ENCODE measurements around the gene TMEM175.

Gene TMEM175

GRCh38 chr4:956531-957230, 24.4 kb downstream of the TMEM175 start:
- no peak for ATAC-seq
- TF ChIP-seq TOX (CRISPR knock-in tag; IDR thresholded peaks at IDR 0.05; ENCODE audit: borderline replicate concordance) (no peak), RARB (CRISPR knock-in tag; IDR thresholded peaks at IDR 0.05) (no peak), PATZ1 (CRISPR knock-in tag; IDR thresholded peaks at IDR 0.05; ENCODE audit: borderline replicate concordance) (no peak), TCF4 (CRISPR knock-in tag; IDR thresholded peaks at IDR 0.05; ENCODE audit: borderline replicate concordance) (no peak), ZNF70 (CRISPR knock-in tag; IDR thresholded peaks at IDR 0.05) (no peak), ZNF8 (CRISPR knock-in tag; IDR thresholded peaks at IDR 0.05) (no peak), GLIS3 (CRISPR knock-in tag; IDR thresholded peaks at IDR 0.05) (no peak), OSR1 (CRISPR knock-in tag; IDR thresholded peaks at IDR 0.05) (no peak), BACH2 (CRISPR knock-in tag; IDR thresholded peaks at IDR 0.05; ENCODE audit: borderline replicate concordance) (no peak), ESRRG (CRISPR knock-in tag; IDR thresholded peaks at IDR 0.05) (no peak), ARNTL (CRISPR knock-in tag; IDR thresholded peaks at IDR 0.05; ENCODE audit: borderline replicate concordance, low read depth) (no peak), CSDC2 (CRISPR knock-in tag; IDR thresholded peaks at IDR 0.05) (no peak), ZNF565 (CRISPR knock-in tag; conservative IDR thresholded peaks at IDR 0.05; ENCODE audit: low read depth) (no peak), ZFP3 (CRISPR knock-in tag; IDR thresholded peaks at IDR 0.05) (no peak), ZFP30 (CRISPR knock-in tag; IDR thresholded peaks at IDR 0.05) (no peak)
- TF ChIP-seq, protein P1, sequence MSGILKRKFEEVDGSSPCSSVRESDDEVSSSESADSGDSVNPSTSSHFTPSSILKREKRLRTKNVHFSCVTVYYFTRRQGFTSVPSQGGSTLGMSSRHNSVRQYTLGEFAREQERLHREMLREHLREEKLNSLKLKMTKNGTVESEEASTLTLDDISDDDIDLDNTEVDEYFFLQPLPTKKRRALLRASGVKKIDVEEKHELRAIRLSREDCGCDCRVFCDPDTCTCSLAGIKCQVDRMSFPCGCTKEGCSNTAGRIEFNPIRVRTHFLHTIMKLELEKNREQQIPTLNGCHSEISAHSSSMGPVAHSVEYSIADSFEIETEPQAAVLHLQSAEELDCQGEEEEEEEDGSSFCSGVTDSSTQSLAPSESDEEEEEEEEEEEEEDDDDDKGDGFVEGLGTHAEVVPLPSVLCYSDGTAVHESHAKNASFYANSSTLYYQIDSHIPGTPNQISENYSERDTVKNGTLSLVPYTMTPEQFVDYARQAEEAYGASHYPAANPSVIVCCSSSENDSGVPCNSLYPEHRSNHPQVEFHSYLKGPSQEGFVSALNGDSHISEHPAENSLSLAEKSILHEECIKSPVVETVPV (CRISPR knock-in tag; IDR thresholded peaks at IDR 0.05): no peak
- TF ChIP-seq, protein P2, sequence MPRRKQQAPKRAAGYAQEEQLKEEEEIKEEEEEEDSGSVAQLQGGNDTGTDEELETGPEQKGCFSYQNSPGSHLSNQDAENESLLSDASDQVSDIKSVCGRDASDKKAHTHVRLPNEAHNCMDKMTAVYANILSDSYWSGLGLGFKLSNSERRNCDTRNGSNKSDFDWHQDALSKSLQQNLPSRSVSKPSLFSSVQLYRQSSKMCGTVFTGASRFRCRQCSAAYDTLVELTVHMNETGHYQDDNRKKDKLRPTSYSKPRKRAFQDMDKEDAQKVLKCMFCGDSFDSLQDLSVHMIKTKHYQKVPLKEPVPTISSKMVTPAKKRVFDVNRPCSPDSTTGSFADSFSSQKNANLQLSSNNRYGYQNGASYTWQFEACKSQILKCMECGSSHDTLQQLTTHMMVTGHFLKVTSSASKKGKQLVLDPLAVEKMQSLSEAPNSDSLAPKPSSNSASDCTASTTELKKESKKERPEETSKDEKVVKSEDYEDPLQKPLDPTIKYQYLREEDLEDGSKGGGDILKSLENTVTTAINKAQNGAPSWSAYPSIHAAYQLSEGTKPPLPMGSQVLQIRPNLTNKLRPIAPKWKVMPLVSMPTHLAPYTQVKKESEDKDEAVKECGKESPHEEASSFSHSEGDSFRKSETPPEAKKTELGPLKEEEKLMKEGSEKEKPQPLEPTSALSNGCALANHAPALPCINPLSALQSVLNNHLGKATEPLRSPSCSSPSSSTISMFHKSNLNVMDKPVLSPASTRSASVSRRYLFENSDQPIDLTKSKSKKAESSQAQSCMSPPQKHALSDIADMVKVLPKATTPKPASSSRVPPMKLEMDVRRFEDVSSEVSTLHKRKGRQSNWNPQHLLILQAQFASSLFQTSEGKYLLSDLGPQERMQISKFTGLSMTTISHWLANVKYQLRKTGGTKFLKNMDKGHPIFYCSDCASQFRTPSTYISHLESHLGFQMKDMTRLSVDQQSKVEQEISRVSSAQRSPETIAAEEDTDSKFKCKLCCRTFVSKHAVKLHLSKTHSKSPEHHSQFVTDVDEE (CRISPR knock-in tag; IDR thresholded peaks at IDR 0.05): no peak
- TF ChIP-seq, protein P3, sequence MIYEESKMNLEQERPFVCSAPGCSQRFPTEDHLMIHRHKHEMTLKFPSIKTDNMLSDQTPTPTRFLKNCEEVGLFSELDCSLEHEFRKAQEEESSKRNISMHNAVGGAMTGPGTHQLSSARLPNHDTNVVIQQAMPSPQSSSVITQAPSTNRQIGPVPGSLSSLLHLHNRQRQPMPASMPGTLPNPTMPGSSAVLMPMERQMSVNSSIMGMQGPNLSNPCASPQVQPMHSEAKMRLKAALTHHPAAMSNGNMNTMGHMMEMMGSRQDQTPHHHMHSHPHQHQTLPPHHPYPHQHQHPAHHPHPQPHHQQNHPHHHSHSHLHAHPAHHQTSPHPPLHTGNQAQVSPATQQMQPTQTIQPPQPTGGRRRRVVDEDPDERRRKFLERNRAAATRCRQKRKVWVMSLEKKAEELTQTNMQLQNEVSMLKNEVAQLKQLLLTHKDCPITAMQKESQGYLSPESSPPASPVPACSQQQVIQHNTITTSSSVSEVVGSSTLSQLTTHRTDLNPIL (CRISPR knock-in tag; IDR thresholded peaks at IDR 0.05; ENCODE audit: low read depth): no peak

GRCh38 chr4:957231-957580, 24.9 kb downstream of the TMEM175 start:
- ATAC-seq: no peak
- TF ChIP-seq ZFP3 (CRISPR knock-in tag; IDR thresholded peaks at IDR 0.05) (no peak), PPARA (CRISPR knock-in tag; IDR thresholded peaks at IDR 0.05; ENCODE audit: borderline replicate concordance) (no peak), ZNF8 (CRISPR knock-in tag; IDR thresholded peaks at IDR 0.05) (no peak), OSR1 (CRISPR knock-in tag; IDR thresholded peaks at IDR 0.05) (no peak), ZFP30 (CRISPR knock-in tag; IDR thresholded peaks at IDR 0.05) (no peak), ISL1 (CRISPR knock-in tag; IDR thresholded peaks at IDR 0.05) (no peak), TOX (CRISPR knock-in tag; IDR thresholded peaks at IDR 0.05; ENCODE audit: borderline replicate concordance) (no peak), ZNF70 (CRISPR knock-in tag; IDR thresholded peaks at IDR 0.05) (no peak), ARNTL (CRISPR knock-in tag; IDR thresholded peaks at IDR 0.05; ENCODE audit: borderline replicate concordance, low read depth) (no peak), GLIS3 (CRISPR knock-in tag; IDR thresholded peaks at IDR 0.05) (no peak), ESRRG (CRISPR knock-in tag; IDR thresholded peaks at IDR 0.05) (no peak), BACH2 (CRISPR knock-in tag; IDR thresholded peaks at IDR 0.05; ENCODE audit: borderline replicate concordance) (no peak), ZNF565 (CRISPR knock-in tag; conservative IDR thresholded peaks at IDR 0.05; ENCODE audit: low read depth) (no peak), RARB (CRISPR knock-in tag; IDR thresholded peaks at IDR 0.05) (no peak)
- TF ChIP-seq, protein P3 (CRISPR knock-in tag; IDR thresholded peaks at IDR 0.05; ENCODE audit: low read depth): no peak
- TF ChIP-seq, protein P1 (CRISPR knock-in tag; IDR thresholded peaks at IDR 0.05): no peak
- TF ChIP-seq, protein P2 (CRISPR knock-in tag; IDR thresholded peaks at IDR 0.05): no peak
- TF ChIP-seq, protein P4, sequence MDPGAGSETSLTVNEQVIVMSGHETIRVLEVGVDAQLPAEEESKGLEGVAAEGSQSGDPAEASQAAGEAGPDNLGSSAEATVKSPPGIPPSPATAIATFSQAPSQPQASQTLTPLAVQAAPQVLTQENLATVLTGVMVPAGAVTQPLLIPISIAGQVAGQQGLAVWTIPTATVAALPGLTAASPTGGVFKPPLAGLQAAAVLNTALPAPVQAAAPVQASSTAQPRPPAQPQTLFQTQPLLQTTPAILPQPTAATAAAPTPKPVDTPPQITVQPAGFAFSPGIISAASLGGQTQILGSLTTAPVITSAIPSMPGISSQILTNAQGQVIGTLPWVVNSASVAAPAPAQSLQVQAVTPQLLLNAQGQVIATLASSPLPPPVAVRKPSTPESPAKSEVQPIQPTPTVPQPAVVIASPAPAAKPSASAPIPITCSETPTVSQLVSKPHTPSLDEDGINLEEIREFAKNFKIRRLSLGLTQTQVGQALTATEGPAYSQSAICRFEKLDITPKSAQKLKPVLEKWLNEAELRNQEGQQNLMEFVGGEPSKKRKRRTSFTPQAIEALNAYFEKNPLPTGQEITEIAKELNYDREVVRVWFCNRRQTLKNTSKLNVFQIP (CRISPR knock-in tag; IDR thresholded peaks at IDR 0.05; ENCODE audit: borderline replicate concordance, low read depth): no peak

Data from SK-N-SH treated with all-trans-retinoic acid at 6 μM for 48 hours (cell line).